ENCODE data around the gene PITPNC1.

GRCh38 chr17:67414559-67414958 is 37.5 kb downstream of the PITPNC1 start:
- no peak for TF ChIP-seq CTCF (IDR thresholded peaks at IDR 0.05; ENCODE audit: poor library complexity, severe bottlenecking)
- TF ChIP-seq RAD21 (conservative IDR thresholded peaks at IDR 0.05), result no peak
- no peak for TF ChIP-seq EZH2 (IDR thresholded peaks at IDR 0.05; ENCODE audit: borderline replicate concordance, insufficient read depth, low read length, poor library complexity, severe bottlenecking)
- TF ChIP-seq POLR2AphosphoS5 (IDR thresholded peaks at IDR 0.05), result no peak
- no peak for TF ChIP-seq EP300 (conservative IDR thresholded peaks at IDR 0.05; ENCODE audit: poor library complexity, severe bottlenecking)
- TF ChIP-seq SMC3 (conservative IDR thresholded peaks at IDR 0.05; ENCODE audit: poor library complexity), result no peak
- no peak for TF ChIP-seq TAF1 (IDR thresholded peaks at IDR 0.05; ENCODE audit: low read depth)
- no peak for TF ChIP-seq REST (IDR thresholded peaks at IDR 0.05; ENCODE audit: borderline replicate concordance)
- TF ChIP-seq MXI1 (conservative IDR thresholded peaks at IDR 0.05; ENCODE audit: poor library complexity, severe bottlenecking), result no peak

Measured in neural cell (in vitro differentiated cells).